ENCODE data around the gene MSI2. TPM values are rescaled to one million over a fixed set of nuclear protein-coding genes. Genes with fewer than 3 reads are reported as not detected.

The MSI2 gene
- total RNA-seq, 1 donor from 2014 or later: 33.8 TPM

GRCh38 chr17:57417956-57418355 is 161.6 kb downstream of the MSI2 start:
- Histone ChIP-seq H3K36me3 (ENCODE audit: control insufficient read depth, insufficient read depth, low read length) (no peaks in the 10 kb centered on the region), H3K4me3 (ENCODE audit: low read depth, low read length) (no peak overlapping the region), H3K27me3 (ENCODE audit: control insufficient read depth, insufficient read depth, low read length) (no peaks in the 10 kb centered on the region)
- TF ChIP-seq CTCF (IDR thresholded peaks at IDR 0.05; ENCODE audit: insufficient read depth, low read length, poor library complexity, severe bottlenecking): no peak
- no peak for DNase-seq (ENCODE audit: low read depth)

GRCh38 chr17:57418463-57419246 is 162.3 kb downstream of the MSI2 start:
- no peak for DNase-seq (ENCODE audit: low read depth)
- TF ChIP-seq CTCF (IDR thresholded peaks at IDR 0.05; ENCODE audit: insufficient read depth, low read length, poor library complexity, severe bottlenecking): no peak
- Histone ChIP-seq H3K27me3 (ENCODE audit: control insufficient read depth, insufficient read depth, low read length) (no peaks in the 10 kb centered on the region), H3K4me3 (ENCODE audit: low read depth, low read length) (no peak overlapping the region), H3K36me3 (ENCODE audit: control insufficient read depth, insufficient read depth, low read length) (no peaks in the 10 kb centered on the region)

GRCh38 chr17:57419940-57420550 is 163.7 kb downstream of the MSI2 start:
- Histone ChIP-seq H3K4me3 (ENCODE audit: low read depth, low read length) (no peak overlapping the region), H3K36me3 (ENCODE audit: control insufficient read depth, insufficient read depth, low read length) (no peaks in the 10 kb centered on the region), H3K27me3 (ENCODE audit: control insufficient read depth, insufficient read depth, low read length) (no peaks in the 10 kb centered on the region)
- TF ChIP-seq CTCF (IDR thresholded peaks at IDR 0.05; ENCODE audit: insufficient read depth, low read length, poor library complexity, severe bottlenecking): no peak
- no peak for DNase-seq (ENCODE audit: low read depth)

- Histone ChIP-seq H3K36me3 (ENCODE audit: control insufficient read depth, insufficient read depth, low read length) (no peaks in the 10 kb centered on the region), H3K4me3 (ENCODE audit: low read depth, low read length) (no peak overlapping the region), H3K27me3 (ENCODE audit: control insufficient read depth, insufficient read depth, low read length) (no peaks in the 10 kb centered on the region)
- TF ChIP-seq CTCF (IDR thresholded peaks at IDR 0.05; ENCODE audit: insufficient read depth, low read length, poor library complexity, severe bottlenecking): no peak
- no peak for DNase-seq (ENCODE audit: low read depth)
These were observed 164.7 kb downstream of the MSI2 start for GRCh38 chr17:57420734-57421717.

GRCh38 chr17:57422574-57423164 is 166.3 kb downstream of the MSI2 start:
- TF ChIP-seq CTCF (IDR thresholded peaks at IDR 0.05; ENCODE audit: insufficient read depth, low read length, poor library complexity, severe bottlenecking): no peak
- Histone ChIP-seq H3K4me3 (ENCODE audit: low read depth, low read length) (no peak overlapping the region), H3K27me3 (ENCODE audit: control insufficient read depth, insufficient read depth, low read length) (no peaks in the 10 kb centered on the region), H3K36me3 (ENCODE audit: control insufficient read depth, insufficient read depth, low read length) (no peaks in the 10 kb centered on the region)
- DNase-seq (ENCODE audit: low read depth): no peak
